GM12892 (cell line): ENCODE measurements around the gene MBNL1.

Experiments
- POLR2A ChIP-seq: IDR thresholded peaks from 2 replicates; pipeline ENCODE4 v1.6.1; 2011; ENCODE audit warnings: low read depth, low read length, control low read depth
- POLR2AphosphoS5 ChIP-seq: IDR thresholded peaks from 2 replicates; pipeline ENCODE4 v1.6.1; 2011; ENCODE audit warnings: low read depth, low read length, control low read depth
- TAF1 ChIP-seq: IDR thresholded peaks from 2 replicates; pipeline ENCODE4 v1.6.1; 2011; ENCODE audit warnings: low read depth, mild to moderate bottlenecking, control low read depth, low read length, borderline replicate concordance

DNA sequence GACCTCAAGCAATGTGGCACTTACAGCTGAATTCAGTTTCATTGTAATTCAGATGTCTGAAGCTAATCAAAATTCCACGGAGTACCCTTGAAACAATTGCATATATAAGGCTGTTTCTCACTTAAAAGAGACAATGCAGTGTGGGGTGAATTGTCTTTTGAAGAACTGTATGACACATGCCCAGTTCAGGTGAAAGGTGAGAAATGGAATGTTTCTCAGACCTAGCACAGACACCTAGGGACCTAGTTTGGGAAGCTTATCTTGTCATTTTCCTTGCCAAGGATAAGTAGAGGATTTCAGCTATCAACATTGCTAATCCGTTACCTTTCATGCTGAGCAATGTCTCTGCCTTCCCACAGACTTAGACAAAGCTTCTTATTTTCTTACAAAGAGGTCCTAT is 36.3 kb downstream of the MBNL1 start:
- TF ChIP-seq POLR2AphosphoS5 (0 out of 2 replicates have a peak, but pooled peaks have one; percentile 33), TAF1 (no peak), POLR2A (no peak)
